Hepatocyte (in vitro differentiated cells): ENCODE data around the gene SEPHS2. TPM values are rescaled to one million over a fixed set of nuclear protein-coding genes. Genes with fewer than 3 reads are reported as not detected.

Experiments
- DNase-seq: peaks from one replicate; pipeline ENCODE4 v3.0.0-alpha.2; 2016; ENCODE audit warnings: low spot score
- H2AFZ ChIP-seq: fragments of 200-600 bp; sonication (generic); 2 replicates; pipeline ENCODE4 v1.6.0; 2016; ENCODE audit warnings: antibody characterized with exemption, mild to moderate bottlenecking
- H3K27ac ChIP-seq: fragments of 200-600 bp; sonication (generic); 2 replicates; pipeline ENCODE4 v1.5.1; 2016; ENCODE audit warnings: mild to moderate bottlenecking
- H3K27me3 ChIP-seq: fragments of 200-600 bp; sonication (generic); 2 replicates; pipeline ENCODE4 v1.6.1; 2016
- H3K36me3 ChIP-seq: fragments of 200-600 bp; sonication (generic); replicated peaks from 2 replicates; pipeline ENCODE4 v1.5.1; 2016; ENCODE audit warnings: low read depth; ENCODE audit not compliant: insufficient read depth
- H3K4me1 ChIP-seq: fragments of 200-600 bp; sonication (generic); 2 replicates; pipeline ENCODE4 v1.5.1; 2016; ENCODE audit warnings: mild to moderate bottlenecking, moderate library complexity; ENCODE audit not compliant: insufficient read depth
- H3K4me2 ChIP-seq: fragments of 200-600 bp; sonication (generic); 2 replicates; pipeline ENCODE4 v1.6.0; 2016
- H3K4me3 ChIP-seq: fragments of 200-600 bp; sonication (generic); 2 replicates; pipeline ENCODE4 v1.5.1; 2016; ENCODE audit warnings: mild to moderate bottlenecking
- H3K79me2 ChIP-seq: fragments of 200-600 bp; sonication (generic); 2 replicates; pipeline ENCODE4 v1.6.0; 2017; ENCODE audit warnings: mild to moderate bottlenecking
- H3K9me2 ChIP-seq: fragments of 200-600 bp; sonication (generic); replicated peaks from 2 replicates; pipeline ENCODE4 v1.6.0; 2017; ENCODE audit warnings: mild to moderate bottlenecking; ENCODE audit not compliant: insufficient read depth
- H3K9me3 ChIP-seq: fragments of 200-600 bp; sonication (generic); 2 replicates; pipeline ENCODE4 v1.5.1; 2016; ENCODE audit warnings: low read depth, mild to moderate bottlenecking
- H4K20me1 ChIP-seq: fragments of 200-600 bp; sonication (generic); 2 replicates; pipeline ENCODE4 v1.6.0; 2016; ENCODE audit warnings: mild to moderate bottlenecking; ENCODE audit not compliant: insufficient read depth, poor library complexity, severe bottlenecking
- CTCF ChIP-seq: fragments of 200-600 bp; sonication (generic); IDR thresholded peaks from 2 replicates; pipeline ENCODE4 v1.5.1; 2016; ENCODE audit warnings: antibody characterized with exemption, mild to moderate bottlenecking; ENCODE audit not compliant: poor library complexity
- EZH2 ChIP-seq: fragments of 200-600 bp; sonication (generic); IDR thresholded peaks from 2 replicates; pipeline ENCODE4 v1.6.1; 2016; ENCODE audit warnings: antibody characterized with exemption, mild to moderate bottlenecking, borderline replicate concordance
- EZH2phosphoT487 ChIP-seq: fragments of 200-600 bp; sonication (generic); IDR thresholded peaks from one replicate; pipeline ENCODE4 v1.6.1; 2018; ENCODE audit warnings: antibody characterized with exemption, mild to moderate bottlenecking, low read depth, moderate library complexity; ENCODE audit not compliant: unreplicated experiment, severe bottlenecking
- WGBS: methylation state at CpG from one replicate; pipeline ENCODE4 v1.1.6; 2016; ENCODE audit warnings: low lambda C conversion rate; ENCODE audit errors: missing lambda C conversion rate; 5-methylcytosine and 5-hydroxymethylcytosine counted together
- polyA plus RNA-seq: library from polyadenylated mRNA; unstranded; fragments of >200 nt; fragmentation: Nextera tagmentation; extraction: Ambion mirVana; gene quantifications from 2 replicates; pipeline ENCODE4 v1.2.1, GENCODE V29; 2016
- total RNA-seq: library from RNA; depleted of rRNA; stranded (reverse); fragments of >200 nt; gene quantifications from 2 replicates; pipeline ENCODE4 v1.2.3, GENCODE V29; 2014

The SEPHS2 gene
- total and polyA plus RNA-seq, 2 experiments from 2014 or later, result 36.1 to 81.0 TPM

GRCh38 chr16:30459456-30459855 is 13.8 kb upstream of the SEPHS2 start:
- no peak for DNase-seq
- H3K79me2 ChIP-seq, result no peaks in the 10 kb centered on the region
- no peak overlapping the region for H3K27ac ChIP-seq
- no peak overlapping the region for H2AFZ ChIP-seq
- no peaks in the 10 kb centered on the region for H3K27me3 ChIP-seq
- WGBS, result 92% methylated on average over 11 of the region's 11 CpGs
- no peak overlapping the region for H3K4me3 ChIP-seq
- H3K9me2 ChIP-seq, result no peaks in the 10 kb centered on the region
- no peak overlapping the region for H3K4me2 ChIP-seq
- H3K36me3 ChIP-seq, result no peaks in the 10 kb centered on the region
- no peaks in the 10 kb centered on the region for H3K4me1 ChIP-seq
- TF ChIP-seq EZH2phosphoT487 (no peak), EZH2 (no peak), CTCF (no peak)
- no peaks in the 10 kb centered on the region for H4K20me1 ChIP-seq
- H3K9me3 ChIP-seq, result no peaks in the 10 kb centered on the region

GRCh38 chr16:30458561-30459394 is 13.1 kb upstream of the SEPHS2 start:
- Histone ChIP-seq H2AFZ (no peak overlapping the region), H3K4me2 (no peak overlapping the region), H3K36me3 (no peaks in the 10 kb centered on the region), H4K20me1 (no peaks in the 10 kb centered on the region), H3K79me2 (no peaks in the 10 kb centered on the region), H3K27ac (no peak overlapping the region), H3K9me3 (no peaks in the 10 kb centered on the region), H3K4me1 (no peaks in the 10 kb centered on the region), H3K4me3 (no peak overlapping the region), H3K27me3 (no peaks in the 10 kb centered on the region), H3K9me2 (no peaks in the 10 kb centered on the region)
- no peak for DNase-seq
- WGBS, result 93% methylated on average over 22 of the region's 22 CpGs
- TF ChIP-seq EZH2phosphoT487, result no peak
- no peak for TF ChIP-seq EZH2
- TF ChIP-seq CTCF, result no peak

GRCh38 chr16:30457743-30458560 is 12.3 kb upstream of the SEPHS2 start:
- 93% methylated on average over 16 of the region's 16 CpGs for WGBS
- no peaks in the 10 kb centered on the region for H3K9me2 ChIP-seq
- DNase-seq, result no peak
- no peak overlapping the region for H2AFZ ChIP-seq
- H3K79me2 ChIP-seq, result no peaks in the 10 kb centered on the region
- H3K4me3 ChIP-seq, result no peak overlapping the region
- H3K27me3 ChIP-seq, result no peaks in the 10 kb centered on the region
- H4K20me1 ChIP-seq, result no peaks in the 10 kb centered on the region
- no peaks in the 10 kb centered on the region for H3K9me3 ChIP-seq
- H3K4me1 ChIP-seq, result peaks cover under 1% of the 10 kb centered on the region
- no peak for TF ChIP-seq EZH2
- no peak for TF ChIP-seq CTCF
- TF ChIP-seq EZH2phosphoT487, result no peak
- H3K27ac ChIP-seq, result no peak overlapping the region
- H3K4me2 ChIP-seq, result no peak overlapping the region
- H3K36me3 ChIP-seq, result no peaks in the 10 kb centered on the region
